ENCODE data around the gene PTCH2. TPM values are rescaled to one million over a fixed set of nuclear protein-coding genes. Genes with fewer than 3 reads are reported as not detected.
A peak's percentile ranks its signal among the peaks of the same experiment; 100 is the strongest.

PTCH2 gene
- total and polyA plus RNA-seq, 2 of the 13 experiments (the other 11 are each of a cell fraction or from before 2014, with no cell fraction given): 0.60 to 1.5 TPM

GRCh38 chr1:44808063-44808937 lies 34.8 kb downstream of the PTCH2 start, which contains the start of gene BTBD19 (continued):
- TF ChIP-seq, protein P1, sequence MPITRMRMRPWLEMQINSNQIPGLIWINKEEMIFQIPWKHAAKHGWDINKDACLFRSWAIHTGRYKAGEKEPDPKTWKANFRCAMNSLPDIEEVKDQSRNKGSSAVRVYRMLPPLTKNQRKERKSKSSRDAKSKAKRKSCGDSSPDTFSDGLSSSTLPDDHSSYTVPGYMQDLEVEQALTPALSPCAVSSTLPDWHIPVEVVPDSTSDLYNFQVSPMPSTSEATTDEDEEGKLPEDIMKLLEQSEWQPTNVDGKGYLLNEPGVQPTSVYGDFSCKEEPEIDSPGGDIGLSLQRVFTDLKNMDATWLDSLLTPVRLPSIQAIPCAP (CRISPR knock-in tag; IDR thresholded peaks at IDR 0.05; ENCODE audit: low read depth): no peak
- no peak for TF ChIP-seq PHB2 (IDR thresholded peaks at IDR 0.05; ENCODE audit: partially characterized antibody)
- no peak for TF ChIP-seq KDM5B (CRISPR knock-in tag; IDR thresholded peaks at IDR 0.05; ENCODE audit: borderline replicate concordance)
- TF ChIP-seq CEBPZ (IDR thresholded peaks at IDR 0.05; ENCODE audit: low read length): no peak
- TF ChIP-seq TBP (CRISPR knock-in tag; IDR thresholded peaks at IDR 0.05): no peak
- no peak; the same call in 1 of the 2 replicates for TF ChIP-seq MXD4 (CRISPR knock-in tag; IDR thresholded peaks at IDR 0.05)
- no peak for TF ChIP-seq FOXC1 (CRISPR knock-in tag; IDR thresholded peaks at IDR 0.05; ENCODE audit: borderline replicate concordance)
- TF ChIP-seq KDM3A (CRISPR knock-in tag; IDR thresholded peaks at IDR 0.05; ENCODE audit: low read depth): no peak
- no peak for TF ChIP-seq ZSCAN29 (CRISPR knock-in tag; conservative IDR thresholded peaks at IDR 0.05)
- TF ChIP-seq CENPT (CRISPR knock-in tag; IDR thresholded peaks at IDR 0.05; ENCODE audit: low read depth): no peak
- TF ChIP-seq, protein P2, sequence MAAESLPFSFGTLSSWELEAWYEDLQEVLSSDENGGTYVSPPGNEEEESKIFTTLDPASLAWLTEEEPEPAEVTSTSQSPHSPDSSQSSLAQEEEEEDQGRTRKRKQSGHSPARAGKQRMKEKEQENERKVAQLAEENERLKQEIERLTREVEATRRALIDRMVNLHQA (CRISPR knock-in tag; IDR thresholded peaks at IDR 0.05): no peak
- TF ChIP-seq DZIP1 (CRISPR knock-in tag; IDR thresholded peaks at IDR 0.05): 0 out of 2 replicates have a peak, but pooled peaks have one; percentile 33
- TF ChIP-seq MATR3 (CRISPR knock-in tag; IDR thresholded peaks at IDR 0.05): no peak
- TF ChIP-seq MZF1 (CRISPR knock-in tag; IDR thresholded peaks at IDR 0.05; ENCODE audit: borderline replicate concordance): no peak
- TF ChIP-seq ZNF770 (CRISPR knock-in tag; IDR thresholded peaks at IDR 0.05): no peak
- TF ChIP-seq, protein P3, sequence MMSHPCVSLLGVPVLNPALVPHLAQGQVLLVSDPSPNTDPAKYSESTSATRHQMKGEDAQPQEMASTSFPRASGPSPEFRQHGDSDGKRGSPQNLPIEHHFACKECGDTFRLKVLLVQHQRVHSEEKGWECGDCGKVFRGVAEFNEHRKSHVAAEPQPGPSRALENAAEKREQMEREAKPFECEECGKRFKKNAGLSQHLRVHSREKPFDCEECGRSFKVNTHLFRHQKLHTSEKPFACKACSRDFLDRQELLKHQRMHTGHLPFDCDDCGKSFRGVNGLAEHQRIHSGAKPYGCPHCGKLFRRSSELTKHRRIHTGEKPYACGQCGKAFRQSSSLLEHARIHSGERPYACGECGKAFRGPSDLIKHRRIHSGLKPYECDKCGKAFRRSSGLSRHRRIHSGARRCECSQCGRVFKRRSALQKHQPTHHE (CRISPR knock-in tag; IDR thresholded peaks at IDR 0.05; ENCODE audit: borderline replicate concordance): 0 out of 2 replicates have a peak, but pooled peaks have one; percentile 27
- TF ChIP-seq FOXA3 (CRISPR knock-in tag; IDR thresholded peaks at IDR 0.05): peak; percentile 5; the same call in 1 of the 2 replicates
- TF ChIP-seq ISL2 (CRISPR knock-in tag; IDR thresholded peaks at IDR 0.05): peak; percentile 45; the same call in 1 of the 2 replicates

All from HepG2 (cell line).